ENCODE data around the gene MT1F.

Gene MT1F

DNA sequence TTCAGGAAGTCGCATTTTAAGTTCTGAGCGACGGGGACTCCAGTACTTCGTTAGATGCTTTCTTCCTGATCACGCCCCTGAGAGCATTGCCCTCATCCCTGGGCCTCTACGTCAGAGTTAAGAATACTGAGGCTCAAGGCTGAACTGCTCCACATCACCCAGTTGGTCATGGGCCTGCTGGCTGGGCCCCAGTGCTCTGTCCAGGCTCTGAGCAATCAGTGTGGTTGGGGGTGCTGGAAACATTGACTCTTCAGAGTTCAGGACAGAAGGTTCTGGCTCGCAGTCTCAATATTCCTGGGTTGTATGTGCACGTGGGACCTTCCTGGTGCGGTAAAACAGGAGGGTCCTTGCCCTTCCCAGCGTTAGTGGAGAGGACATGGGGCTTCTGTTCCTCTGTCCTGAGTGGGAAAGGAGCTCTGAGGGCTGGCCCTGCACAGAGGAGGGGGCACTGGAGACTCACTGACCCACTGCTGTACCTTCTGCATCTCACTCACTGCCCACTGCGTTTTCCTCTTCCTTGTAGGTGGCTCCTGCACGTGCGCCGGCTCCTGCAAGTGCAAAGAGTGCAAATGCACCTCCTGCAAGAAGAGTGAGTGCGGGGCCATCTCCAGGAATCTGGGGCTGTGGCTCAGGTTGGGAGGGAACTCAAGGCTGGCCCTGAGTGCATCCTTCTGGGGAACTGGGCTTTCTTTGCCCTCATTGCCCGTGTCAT lies 31.7 kb upstream of the MT1F start:
- no peak for DNase-seq (ENCODE audit: low spot score)

DNA sequence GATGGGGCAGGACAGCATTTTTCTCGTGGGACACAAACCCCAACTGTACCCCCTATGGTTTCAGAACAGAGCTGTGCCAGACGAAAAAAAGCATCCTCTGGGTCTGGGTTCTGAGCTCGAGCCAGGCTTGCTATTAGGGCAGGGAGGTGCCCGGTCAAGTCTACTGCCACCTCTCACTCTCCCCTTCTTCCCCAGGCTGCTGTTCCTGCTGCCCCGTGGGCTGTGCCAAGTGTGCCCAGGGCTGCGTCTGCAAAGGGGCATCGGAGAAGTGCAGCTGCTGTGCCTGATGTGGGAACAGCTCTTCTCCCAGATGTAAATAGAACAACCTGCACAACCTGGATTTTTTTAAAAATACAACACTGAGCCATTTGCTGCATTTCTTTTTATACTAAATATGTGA lies 31.1 kb upstream of the MT1F start:
- no peak for DNase-seq (ENCODE audit: low spot score)

GRCh38 chr16:56628486-56629350 lies 29.0 kb upstream of the MT1F start:
- DNase-seq (ENCODE audit: low spot score): no peak

GRCh38 chr16:56629531-56629930 lies 28.2 kb upstream of the MT1F start:
- DNase-seq (ENCODE audit: low spot score): no peak

GRCh38 chr16:56630134-56630533 lies 27.6 kb upstream of the MT1F start:
- DNase-seq (ENCODE audit: low spot score): no peak

DNA sequence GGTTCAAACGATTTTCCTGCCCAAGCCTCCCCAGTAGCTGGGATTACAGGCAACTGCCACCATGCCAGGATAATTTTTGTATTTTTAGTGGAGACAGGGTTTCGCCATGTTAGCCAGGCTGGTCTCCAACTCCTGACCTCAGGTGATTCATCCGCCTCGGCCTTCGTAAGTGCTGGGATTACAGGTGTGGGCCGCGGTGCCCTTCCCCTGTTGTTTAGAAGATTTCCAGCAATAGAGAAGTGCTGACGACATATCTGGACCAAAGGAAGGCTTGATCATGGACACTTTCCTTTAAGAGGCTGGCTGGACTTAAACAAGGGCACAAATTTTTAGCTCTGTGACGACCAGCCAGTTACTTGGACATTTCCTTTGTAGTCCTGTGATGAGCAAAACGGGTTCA lies 26.6 kb upstream of the MT1F start:
- DNase-seq (ENCODE audit: low spot score): no peak

GRCh38 chr16:56631832-56632155 lies 26.0 kb upstream of the MT1F start:
- no peak for DNase-seq (ENCODE audit: low spot score)

GRCh38 chr16:56632156-56632847 lies 25.5 kb upstream of the MT1F start, which contains the start of gene MT1M:
MT1M (plus strand) TSS chr16:56632659; CDS start chr16:56632732, 73 bp downstream.
- no peak for DNase-seq (ENCODE audit: low spot score)

GRCh38 chr16:56632848-56633365 lies 24.9 kb upstream of the MT1F start:
- no peak for DNase-seq (ENCODE audit: low spot score)

GRCh38 chr16:56633535-56633934 lies 24.2 kb upstream of the MT1F start:
- no peak for DNase-seq (ENCODE audit: low spot score)

DNA sequence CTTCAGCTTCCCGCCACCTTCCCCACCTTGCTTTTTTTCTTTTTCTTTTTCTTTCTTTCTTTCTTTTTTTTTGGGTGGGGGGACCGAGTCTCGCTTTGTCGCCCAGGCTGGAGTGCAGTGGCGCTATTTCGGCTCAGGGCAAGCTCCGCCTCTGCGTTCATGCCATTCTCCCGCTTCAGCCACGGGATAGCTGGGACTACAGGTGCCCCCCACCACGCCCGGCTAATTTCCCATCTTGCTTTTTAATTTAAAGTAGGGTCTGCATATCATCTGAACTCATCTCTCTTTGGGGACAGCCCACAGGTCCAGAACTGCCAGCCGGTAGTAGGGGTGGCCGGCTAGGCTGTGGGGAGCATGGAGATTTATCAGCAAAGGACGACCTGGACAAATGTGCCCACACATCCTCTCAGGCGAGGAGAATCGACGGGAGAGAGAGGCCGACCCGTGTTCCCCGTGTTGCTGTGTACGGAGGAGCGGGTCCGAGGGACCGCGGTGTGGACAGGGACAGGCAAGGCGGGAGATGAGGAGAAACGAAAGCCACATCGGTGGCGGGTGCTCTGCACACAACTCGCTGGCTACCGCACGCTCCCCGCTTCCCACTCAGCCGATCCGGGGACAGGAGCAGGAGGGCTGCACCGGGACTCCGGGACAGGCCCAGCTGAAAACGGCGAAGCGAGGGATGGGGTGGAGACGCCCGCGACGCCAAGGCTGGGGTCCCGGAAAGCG lies 22.9 kb upstream of the MT1F start:
- DNase-seq (ENCODE audit: low spot score): no peak

GRCh38 chr16:56635441-56635967 lies 22.3 kb upstream of the MT1F start:
- DNase-seq (ENCODE audit: low spot score): no peak

GRCh38 chr16:56636616-56637413 lies 20.9 kb upstream of the MT1F start:
- DNase-seq (ENCODE audit: low spot score): no peak

GRCh38 chr16:56637814-56638750 lies 19.7 kb upstream of the MT1F start, which contains the start of gene MT1A:
MT1A (plus strand) TSS chr16:56638666; CDS start chr16:56638739, 73 bp downstream.
- DNase-seq (ENCODE audit: low spot score): peak; percentile 77

DNA sequence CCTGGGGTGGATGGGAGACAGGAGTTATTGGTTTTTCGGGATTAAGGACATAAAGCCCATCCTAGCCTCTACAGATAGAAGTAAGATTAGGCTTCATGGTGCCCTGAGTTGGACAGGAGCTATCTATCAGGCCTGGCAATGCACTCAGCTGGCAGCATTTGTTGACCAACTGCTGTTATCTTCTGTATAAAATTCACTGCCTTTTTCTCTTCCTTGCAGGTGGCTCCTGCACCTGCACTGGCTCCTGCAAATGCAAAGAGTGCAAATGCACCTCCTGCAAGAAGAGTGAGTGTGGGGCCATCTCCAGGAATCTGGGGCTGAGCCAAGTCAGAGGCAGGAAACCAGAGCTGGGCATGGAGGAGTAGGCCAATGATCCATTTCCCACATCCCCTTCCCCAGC lies 18.7 kb upstream of the MT1F start:
- DNase-seq (ENCODE audit: low spot score): no peak

GRCh38 chr16:56640076-56640475 lies 17.7 kb upstream of the MT1F start:
- DNase-seq (ENCODE audit: low spot score): no peak

- no peak for DNase-seq (ENCODE audit: low spot score)
Observed at GRCh38 chr16:56641166-56641565, 16.6 kb upstream of the MT1F start.

- peak; percentile 83 for DNase-seq (ENCODE audit: low spot score)
Observed at GRCh38 chr16:56643080-56643778, 14.5 kb upstream of the MT1F start.

GRCh38 chr16:56643833-56644232 lies 13.9 kb upstream of the MT1F start:
- DNase-seq (ENCODE audit: low spot score): no peak

All from LoVo (cell line).